Putamen (tissue), 1 donor: ENCODE data around the gene MTX1.
"Not testable (repeated sequence)": the region's sequence is repeated elsewhere in the genome, so short reads cannot be mapped to it uniquely, and the experiment has no call there.

Source experiments
- DNase-seq: peaks from one replicate; pipeline ENCODE4 v3.0.0-alpha.2; 2016; ENCODE audit warnings: low spot score

The MTX1 gene

DNA sequence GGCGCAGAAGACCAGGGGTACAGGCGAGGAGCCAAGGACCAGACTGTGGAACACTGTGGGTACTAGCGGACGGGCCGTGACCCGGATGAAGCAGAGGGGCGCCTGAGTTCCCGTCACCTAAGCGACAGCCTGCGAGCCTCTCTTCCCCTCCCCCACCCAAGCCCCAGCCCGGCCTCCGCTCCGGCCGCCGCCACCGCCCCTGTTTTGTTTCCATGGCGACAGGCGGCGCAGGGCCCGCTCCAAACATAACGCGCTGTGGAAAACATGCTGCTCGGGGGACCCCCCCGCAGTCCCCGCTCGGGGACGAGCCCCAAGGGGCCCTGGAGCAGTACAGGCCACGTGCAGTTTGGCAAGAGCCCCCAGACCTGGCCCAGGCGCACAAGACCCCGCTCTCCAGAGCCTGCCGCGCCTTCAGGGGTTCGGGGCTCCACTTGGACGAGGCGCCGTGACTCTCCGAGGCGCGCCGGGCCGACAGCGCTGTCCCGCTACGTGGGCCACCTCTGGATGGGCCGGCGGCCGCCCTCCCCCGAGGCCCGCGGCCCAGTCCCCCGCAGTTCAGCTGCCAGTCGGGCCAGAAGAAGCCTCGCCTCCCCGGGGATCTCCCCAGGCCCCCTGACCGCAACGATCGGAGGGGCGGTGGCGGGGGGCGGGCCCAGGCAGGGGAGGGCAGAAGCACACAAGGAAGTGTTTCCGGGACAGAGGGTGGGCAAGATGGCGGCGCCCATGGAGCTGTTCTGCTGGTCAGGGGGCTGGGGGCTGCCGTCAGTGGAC, at the start of gene MTX1:
MTX1 (plus strand) TSS at position 155 of the 771 bp plus-strand sequence; CDS start at position 265, 110 bp downstream.
- DNase-seq: peak; percentile 84

- no peak for DNase-seq
Measured at GRCh38 chr1:155158991-155159390, 49.5 kb upstream of the MTX1 start.

- no peak for DNase-seq
Measured at GRCh38 chr1:155160128-155160527, 48.4 kb upstream of the MTX1 start.

DNA sequence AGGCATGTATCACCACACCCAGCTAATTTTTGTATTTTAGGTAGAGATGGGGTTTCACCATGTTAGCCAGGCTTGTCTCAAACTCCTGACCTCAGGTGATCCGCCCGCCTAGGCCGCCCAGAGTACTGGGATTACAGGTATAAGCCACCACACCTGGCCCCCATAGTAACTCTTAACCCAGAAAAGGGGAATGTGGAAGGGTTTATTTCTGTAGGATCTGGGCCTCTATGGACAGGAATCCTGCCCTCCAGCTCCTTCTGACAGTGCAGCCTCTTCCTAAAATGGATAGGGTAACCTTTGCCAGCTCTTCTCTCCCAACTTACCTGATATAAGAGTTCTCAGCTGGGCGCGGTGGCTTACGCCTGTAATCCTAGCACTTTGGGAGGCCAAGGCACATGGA, 45.9 kb upstream of the MTX1 start:
- DNase-seq: not testable (repeated sequence)

- not testable (repeated sequence) for DNase-seq
Measured at GRCh38 chr1:155163785-155164184, 44.7 kb upstream of the MTX1 start.

- not testable (repeated sequence) for DNase-seq
Measured at GRCh38 chr1:155164625-155165024, 43.9 kb upstream of the MTX1 start.

- no peak for DNase-seq
Measured at GRCh38 chr1:155166051-155166470, 42.4 kb upstream of the MTX1 start.

- DNase-seq: no peak
Measured at GRCh38 chr1:155166471-155167165, 41.9 kb upstream of the MTX1 start.

DNA sequence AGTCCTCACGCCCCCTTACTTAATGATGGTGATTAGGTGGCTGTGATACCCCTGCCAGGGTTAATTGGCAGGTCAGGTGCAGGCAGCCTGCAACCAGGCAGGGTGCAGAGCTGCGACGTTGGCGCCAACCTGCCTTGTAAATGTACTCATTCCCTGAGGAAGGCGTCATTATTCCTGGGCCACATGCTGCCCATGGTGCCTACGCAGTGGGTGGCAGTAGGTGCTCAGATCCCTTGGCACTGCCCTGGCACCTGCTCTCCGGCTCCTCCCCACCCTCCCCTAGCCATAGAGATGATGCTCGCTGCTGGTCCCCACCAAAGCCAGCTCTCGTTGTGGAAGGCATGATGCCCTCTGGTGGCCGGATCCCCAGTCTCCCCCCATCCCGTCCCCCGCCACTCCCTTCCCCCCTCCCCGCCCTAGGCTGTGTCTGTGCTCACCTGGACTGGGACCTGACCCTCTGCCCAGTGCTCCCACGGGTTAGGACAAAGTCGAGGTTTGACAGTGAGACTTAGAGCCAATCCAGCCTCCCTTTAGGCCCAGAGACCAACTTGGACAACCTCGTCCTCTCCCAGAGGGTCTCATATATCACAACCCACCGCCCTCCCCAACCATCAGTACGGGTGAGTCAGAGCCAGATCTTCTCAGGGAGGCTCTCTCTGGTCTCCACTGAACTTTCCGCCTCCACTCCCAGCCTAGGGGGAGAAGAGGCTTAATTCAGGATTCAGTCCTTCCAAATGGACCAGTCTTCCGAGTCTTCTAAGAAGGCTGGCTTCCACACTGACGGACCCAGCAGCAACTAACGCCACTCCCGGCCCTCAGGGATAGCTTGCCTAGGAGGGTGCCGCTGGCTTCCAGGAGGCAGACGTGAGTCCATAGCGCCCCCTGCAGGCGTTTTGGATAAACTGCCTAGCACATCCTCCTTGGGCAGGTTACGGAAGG, 41.1 kb upstream of the MTX1 start:
- DNase-seq: peak; percentile 90

DNA sequence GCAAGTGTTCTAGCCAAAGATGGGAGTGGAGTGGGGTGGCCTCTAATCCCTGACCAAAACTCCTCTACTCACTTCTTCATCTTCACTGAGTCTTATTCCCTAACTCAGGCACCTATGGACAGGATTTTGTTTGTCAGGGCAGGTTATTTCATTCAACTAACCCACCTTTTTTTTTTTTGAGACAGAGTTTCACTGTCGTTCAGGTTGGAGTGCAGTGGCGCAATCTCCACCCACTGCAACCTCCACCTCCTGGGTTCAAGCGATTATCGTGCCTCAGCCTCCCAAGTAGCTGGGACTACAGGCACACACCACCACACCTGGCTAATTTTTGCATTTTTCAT, 40.4 kb upstream of the MTX1 start:
- DNase-seq: not testable (repeated sequence)

GRCh38 chr1:155168456-155169210, 39.9 kb upstream of the MTX1 start:
- no peak for DNase-seq

GRCh38 chr1:155169541-155169940, 39.0 kb upstream of the MTX1 start:
- DNase-seq: no peak

DNA sequence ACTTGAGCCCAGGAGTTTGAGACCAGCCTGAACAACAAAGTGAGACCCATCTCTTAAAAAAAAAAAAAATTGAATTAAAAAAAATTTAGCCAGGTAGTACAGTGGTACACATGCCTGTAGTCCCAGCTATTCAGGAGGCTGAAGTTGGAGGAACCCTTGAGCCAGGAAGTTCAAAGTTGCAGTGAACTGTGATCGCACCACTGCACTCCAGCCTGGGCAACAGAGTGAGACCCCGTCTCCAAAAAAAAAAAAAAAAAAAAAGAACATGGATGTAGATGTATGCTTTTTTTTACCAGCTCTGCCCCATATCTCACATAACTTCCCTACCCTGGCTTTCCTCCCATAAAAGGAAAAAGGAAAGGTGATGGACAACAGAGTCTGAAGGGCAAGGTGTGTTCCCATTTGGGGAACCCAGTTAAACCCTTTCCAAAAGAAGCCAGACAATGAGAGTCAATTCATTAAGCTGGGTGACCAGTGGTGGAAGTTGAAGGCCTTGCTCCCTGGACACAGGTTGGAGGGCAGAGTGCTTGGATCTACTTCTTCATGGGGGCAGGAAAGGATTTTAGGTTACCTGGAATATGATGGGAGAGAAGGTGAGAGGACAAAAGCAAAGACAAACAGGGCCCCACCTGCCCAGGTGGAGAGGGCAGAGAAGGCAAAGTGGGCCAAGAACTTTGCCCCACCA, 38.3 kb upstream of the MTX1 start:
- DNase-seq: no peak

- no peak for DNase-seq
Measured at GRCh38 chr1:155170806-155171205, 37.7 kb upstream of the MTX1 start.

- DNase-seq: no peak
Measured at GRCh38 chr1:155171836-155172731, 36.4 kb upstream of the MTX1 start.

- DNase-seq: peak; percentile 95
Measured at GRCh38 chr1:155172732-155173477, 35.6 kb upstream of the MTX1 start, which contains the start of gene KRTCAP2. TSS of gene KRTCAP2 (minus strand) at chr1:155173304. CDS start at chr1:155173224, 80 bp downstream.

- peak; percentile 83 for DNase-seq
Measured at GRCh38 chr1:155173478-155174323, 34.8 kb upstream of the MTX1 start, which contains the start of gene TRIM46. TSS of gene TRIM46 (plus strand) at chr1:155173849. CDS start at chr1:155173967, 118 bp downstream.
